Breast epithelium (tissue), 4 donors: ENCODE data around the gene BET1L. TPM values are rescaled to one million over a fixed set of nuclear protein-coding genes. Genes with fewer than 3 reads are reported as not detected.

Experiments used
- DNase-seq, 2 donors: peaks; one replicate each; pipeline ENCODE4 v3.0.0-alpha.2; 2019; ENCODE audit warnings: low spot score in 2 of 2
- H3K27ac ChIP-seq, 2 donors: fragments of 200-600 bp; sonication (generic) in 1 of 2; one replicate each; pipeline ENCODE4 v1.5.1; 2016 to 2019; ENCODE audit warnings: mild to moderate bottlenecking in 1 of 2
- H3K27me3 ChIP-seq, 2 donors: fragments of 200-600 bp; sonication (generic) in 1 of 2; one replicate each; pipeline versions ENCODE4 v1.5.1 to v1.6.0; 2017 to 2019; ENCODE audit warnings: control low read depth in 1 of 2, mild to moderate bottlenecking in 1 of 2
- H3K36me3 ChIP-seq: fragments of 200-600 bp; one replicate; pipeline ENCODE4 v1.5.1; 2019
- H3K4me1 ChIP-seq, 2 donors: fragments of 200-600 bp; sonication (generic); one replicate each; pipeline ENCODE4 v1.5.1; 2016 to 2019; ENCODE audit warnings: control low read depth in 1 of 2
- H3K4me3 ChIP-seq, 3 donors: fragments of 200-600 bp; sonication (generic); 1 replicate in 2 of 3; 2 replicates in 1 of 3; pipeline ENCODE4 v1.5.1; 2016 to 2019; ENCODE audit warnings: mild to moderate bottlenecking in 3 of 3, moderate library complexity in 2 of 3
- H3K9me3 ChIP-seq, 2 donors: fragments of 200-600 bp; sonication (generic) in 1 of 2; one replicate each; pipeline ENCODE4 v1.5.1; 2016 to 2019; ENCODE audit warnings: control low read depth in 1 of 2
- CTCF ChIP-seq, 3 donors: fragments of 450-650 bp; IDR thresholded peaks; one replicate each; pipeline ENCODE4 v1.5.1; 2016 to 2017; ENCODE audit warnings: antibody characterized with exemption in 3 of 3, mild to moderate bottlenecking in 3 of 3, moderate library complexity in 3 of 3
- POLR2A ChIP-seq: fragments of 450-650 bp; IDR thresholded peaks from one replicate; pipeline ENCODE4 v1.6.1; 2016; ENCODE audit warnings: antibody characterized with exemption, mild to moderate bottlenecking, moderate library complexity
- POLR2AphosphoS5 ChIP-seq, 3 donors: sonication (generic); formaldehyde crosslinking; IDR thresholded peaks; one replicate each; pipeline ENCODE4 v1.6.1; 2017; ENCODE audit warnings: antibody characterized with exemption in 3 of 3
- intact Hi-C: fragments of 100-400 bp; cut with DNase I; formaldehyde crosslinking; loops from one replicate; pipeline ENCODE4 v1.15.1; 2023; ENCODE audit warnings: low total_unique reads
- total RNA-seq, 3 donors: library from RNA; depleted of rRNA; stranded (reverse); fragments of >200 nt; gene quantifications; one replicate each; pipeline ENCODE4 v1.1.0, GENCODE V29; 2016

Gene BET1L
- total RNA-seq, 3 donors from 2014 or later = 25.6 to 30.4 (median 28.5) TPM

GRCh38 chr11:217704-218103, 10.5 kb upstream of the BET1L start:
- peak in 1 of 2 donors; percentile 7 for DNase-seq
- no peaks in the 10 kb centered on the region for H3K27me3 ChIP-seq
- H3K4me1 ChIP-seq = no peaks in the 10 kb centered on the region
- H3K36me3 ChIP-seq = peaks cover 10% of the 10 kb centered on the region
- intact Hi-C loops = loop anchor here (2.0 kb wide), 1 partner anchor 77 kb away; no protein-coding TSS in a partner anchor
- H3K27ac ChIP-seq = no peak overlapping the region
- H3K9me3 ChIP-seq = no peaks in the 10 kb centered on the region
- TF ChIP-seq CTCF (IDR thresholded peaks at IDR 0.05) (no peak), POLR2A (no peak), POLR2AphosphoS5 (IDR thresholded peaks at IDR 0.05) (no peak)
- H3K4me3 ChIP-seq = no peak overlapping the region

- no peak overlapping the region for H3K27ac ChIP-seq
- H3K36me3 ChIP-seq = peaks cover 10% of the 10 kb centered on the region
Observed at GRCh38 chr11:216081-216974, 9.1 kb upstream of the BET1L start.

GRCh38 chr11:215581-216037, 8.4 kb upstream of the BET1L start:
- H3K9me3 ChIP-seq = no peaks in the 10 kb centered on the region
- peak in 1 of 2 donors; percentile 44 for DNase-seq
- H3K36me3 ChIP-seq = peaks cover 10% of the 10 kb centered on the region
- no peak overlapping the region for H3K4me3 ChIP-seq
- H3K4me1 ChIP-seq = no peaks in the 10 kb centered on the region
- H3K27me3 ChIP-seq = no peaks in the 10 kb centered on the region
- no peak overlapping the region for H3K27ac ChIP-seq
- TF ChIP-seq CTCF (IDR thresholded peaks at IDR 0.05) (no peak), POLR2A (no peak), POLR2AphosphoS5 (IDR thresholded peaks at IDR 0.05) (no peak)
- intact Hi-C loops = loop anchor here (1.0 to 2.0 kb wide), 2 partner anchors 19 to 79 kb away; no protein-coding TSS in a partner anchor

More at GRCh38 chr11:216081-216974, 9.1 kb upstream of the BET1L start:
- Histone ChIP-seq H3K4me3 (no peak overlapping the region), H3K27me3 (no peaks in the 10 kb centered on the region), H3K4me1 (no peaks in the 10 kb centered on the region), H3K9me3 (no peaks in the 10 kb centered on the region)
- TF ChIP-seq CTCF (IDR thresholded peaks at IDR 0.05) (no peak), POLR2AphosphoS5 (IDR thresholded peaks at IDR 0.05) (no peak), POLR2A (no peak)
- DNase-seq = peak in 1 of 2 donors; percentile 35
- intact Hi-C loops = loop anchor here (2.0 kb wide), 1 partner anchor 78 kb away; no protein-coding TSS in a partner anchor

- Histone ChIP-seq H3K9me3 (no peaks in the 10 kb centered on the region), H3K27ac (no peak overlapping the region), H3K4me3 (no peak overlapping the region), H3K4me1 (peaks cover 5 to 14% of the 10 kb centered on the region in 2 donors), H3K36me3 (peaks cover 10% of the 10 kb centered on the region), H3K27me3 (no peaks in the 10 kb centered on the region)
- peak in 1 of 2 donors; percentile 25 for DNase-seq
- intact Hi-C loops = no loop called here
- no peak for TF ChIP-seq CTCF (IDR thresholded peaks at IDR 0.05)
- no peak for TF ChIP-seq POLR2A
- TF ChIP-seq POLR2AphosphoS5 (IDR thresholded peaks at IDR 0.05) = no peak
Observed at GRCh38 chr11:214083-214482, 6.9 kb upstream of the BET1L start.

- no peak overlapping the region for H3K4me3 ChIP-seq
- H3K9me3 ChIP-seq = no peaks in the 10 kb centered on the region
- peaks cover 10% of the 10 kb centered on the region for H3K36me3 ChIP-seq
- H3K27me3 ChIP-seq = no peaks in the 10 kb centered on the region
- peaks cover 6 to 14% of the 10 kb centered on the region in 2 donors for H3K4me1 ChIP-seq
- peak in 1 of 2 donors; percentile 43 for DNase-seq
- TF ChIP-seq CTCF (IDR thresholded peaks at IDR 0.05) (no peak), POLR2AphosphoS5 (IDR thresholded peaks at IDR 0.05) (no peak), POLR2A (no peak)
- intact Hi-C loops = no loop called here
- no peak overlapping the region for H3K27ac ChIP-seq
Observed at GRCh38 chr11:213111-213510, 5.9 kb upstream of the BET1L start.
